GM23338 (cell line): ENCODE data around the gene BNC2. TPM values are rescaled to one million over a fixed set of nuclear protein-coding genes. Genes with fewer than 3 reads are reported as not detected.

Experiments
- ATAC-seq: fragments of 200-7000 bp; cut with Tn5 transposase; 3 replicates; pipeline ENCODE4 v1.9.1; 2020
- DNase-seq: peaks from one replicate; pipeline ENCODE4 v3.0.0-alpha.2; 2015; ENCODE audit warnings: low spot score
- H2AFZ ChIP-seq: fragments of 200-600 bp; sonication (generic); 2 replicates; pipeline ENCODE4 v1.8.0; 2016; ENCODE audit warnings: antibody characterized with exemption, mild to moderate bottlenecking, moderate library complexity
- H3F3A ChIP-seq: fragments of 200-600 bp; sonication (generic); replicated peaks from 2 replicates; pipeline ENCODE4 v1.8.0; 2017; ENCODE audit warnings: antibody characterized with exemption, mixed run types, low read depth
- H3K27ac ChIP-seq: fragments of 200-600 bp; sonication (generic); 2 replicates; pipeline ENCODE4 v1.6.1; 2016; ENCODE audit warnings: low read depth
- H3K27me3 ChIP-seq: fragments of 200-600 bp; sonication (generic); 2 replicates; pipeline ENCODE4 v1.8.0; 2016; ENCODE audit warnings: mild to moderate bottlenecking, mixed run types, moderate library complexity; ENCODE audit not compliant: insufficient read depth
- H3K36me3 ChIP-seq: fragments of 200-600 bp; sonication (generic); 2 replicates; pipeline ENCODE4 v1.8.0; 2016; ENCODE audit warnings: mild to moderate bottlenecking; ENCODE audit not compliant: insufficient read depth
- H3K4me1 ChIP-seq: fragments of 200-600 bp; sonication (generic); 2 replicates; pipeline ENCODE4 v1.8.0; 2016; ENCODE audit warnings: mild to moderate bottlenecking, moderate library complexity; ENCODE audit not compliant: insufficient read depth
- H3K4me2 ChIP-seq: fragments of 200-600 bp; sonication (generic); 2 replicates; pipeline ENCODE4 v1.7.1; 2017; ENCODE audit warnings: mixed run types
- H3K4me3 ChIP-seq: fragments of 200-600 bp; sonication (generic); 2 replicates; pipeline ENCODE4 v1.6.1; 2016; ENCODE audit warnings: mixed run types
- H3K79me2 ChIP-seq: fragments of 200-600 bp; sonication (generic); replicated peaks from 2 replicates; pipeline ENCODE4 v1.8.0; 2017; ENCODE audit warnings: mild to moderate bottlenecking; ENCODE audit not compliant: insufficient read depth
- H3K9me2 ChIP-seq: fragments of 200-600 bp; sonication (generic); 2 replicates; pipeline ENCODE4 v1.8.0; 2017; ENCODE audit not compliant: insufficient read depth
- H4K20me1 ChIP-seq: fragments of 200-600 bp; sonication (generic); replicated peaks from 2 replicates; pipeline ENCODE4 v1.8.0; 2017; ENCODE audit warnings: mild to moderate bottlenecking; ENCODE audit not compliant: insufficient read depth
- H3K27ac Mint-ChIP-seq: 2 replicates; pipeline ENCODE4 v1.8.0; 2020; ENCODE audit warnings: inconsistent platforms, mild to moderate bottlenecking, moderate library complexity, mixed read lengths
- H3K27me3 Mint-ChIP-seq: 3 replicates; pipeline ENCODE4 v1.8.0; 2022; ENCODE audit warnings: low read depth, mild to moderate bottlenecking, moderate library complexity, mixed read lengths, inconsistent platforms; ENCODE audit not compliant: insufficient read depth, poor library complexity
- H3K36me3 Mint-ChIP-seq: 3 replicates; pipeline ENCODE4 v1.8.0; 2021; ENCODE audit warnings: low read depth, mild to moderate bottlenecking, inconsistent platforms, moderate library complexity, mixed read lengths
- H3K4me1 Mint-ChIP-seq: 3 replicates; pipeline ENCODE4 v1.8.0; 2020; ENCODE audit warnings: mild to moderate bottlenecking, inconsistent platforms, mixed read lengths
- H3K4me3 Mint-ChIP-seq: 3 replicates; pipeline ENCODE4 v1.8.0; 2021; ENCODE audit warnings: moderate library complexity, mild to moderate bottlenecking, inconsistent platforms, mixed read lengths
- H3K9me3 Mint-ChIP-seq: 3 replicates; pipeline ENCODE4 v1.8.0; 2020; ENCODE audit warnings: moderate library complexity, mild to moderate bottlenecking, inconsistent platforms, mixed read lengths
- CREB1 ChIP-seq: fragments of 250-450 bp; sonication (Bioruptor Pico); IDR thresholded peaks from 2 replicates; pipeline ENCODE4 v1.5.0; 2020; ENCODE audit warnings: low read depth, mild to moderate bottlenecking, moderate library complexity
- EZH2 ChIP-seq: fragments of 200-600 bp; sonication (generic); IDR thresholded peaks from one replicate; pipeline ENCODE4 v1.8.0; 2017; ENCODE audit warnings: antibody characterized with exemption, mild to moderate bottlenecking, low read depth; ENCODE audit not compliant: unreplicated experiment
- EZH2phosphoT487 ChIP-seq: fragments of 200-600 bp; sonication (generic); IDR thresholded peaks from one replicate; pipeline ENCODE4 v1.8.1; 2018; ENCODE audit warnings: antibody characterized with exemption; ENCODE audit not compliant: unreplicated experiment
- JUNB ChIP-seq: IDR thresholded peaks from one replicate; pipeline ENCODE4 v1.6.1; 2016; ENCODE audit warnings: antibody characterized with exemption; ENCODE audit not compliant: unreplicated experiment
- NANOG ChIP-seq: IDR thresholded peaks from 2 replicates; pipeline ENCODE4 v1.6.1; 2016; ENCODE audit warnings: antibody characterized with exemption, borderline replicate concordance
- POLR2AphosphoS5 ChIP-seq: IDR thresholded peaks from 2 replicates; pipeline ENCODE4 v1.6.1; 2016; ENCODE audit warnings: antibody characterized with exemption, low read depth
- STAT1 ChIP-seq: IDR thresholded peaks from one replicate; pipeline ENCODE4 v1.6.1; 2016; ENCODE audit warnings: antibody characterized with exemption; ENCODE audit not compliant: unreplicated experiment
- ZNF114 ChIP-seq: fragments of 250-450 bp; sonication (Bioruptor Pico); IDR thresholded peaks from 2 replicates; pipeline ENCODE4 v1.5.0; 2020; ENCODE audit warnings: mild to moderate bottlenecking, moderate library complexity
- ZNF331 ChIP-seq: fragments of 250-450 bp; sonication (Bioruptor Pico); IDR thresholded peaks from 2 replicates; pipeline ENCODE4 v1.5.0; 2020; ENCODE audit warnings: low read depth, mild to moderate bottlenecking, moderate library complexity
- polyA plus RNA-seq: library from polyadenylated mRNA; unstranded; fragments of >200 nt; fragmentation: Nextera tagmentation; extraction: Ambion mirVana; gene quantifications from 2 replicates; pipeline ENCODE4 v1.2.1, GENCODE V29; 2016
- total RNA-seq: library from RNA; depleted of rRNA; stranded (reverse); fragments of >200 nt; shearing (Covaris generic); gene quantifications from 2 replicates; pipeline ENCODE4 v1.2.3, GENCODE V29; 2014
- TF ChIP-seq, protein P1 (sequence below), 2 experiments: fragments of 200-600 bp in 1 of 2; sonication (generic) in 1 of 2; conservative IDR thresholded peaks; 2 replicates each; pipeline versions ENCODE4 v1.5.1 to v1.6.1; 2016 to 2017; ENCODE audit warnings: antibody characterized with exemption in 2 of 2, low read depth in 2 of 2, mild to moderate bottlenecking in 2 of 2, moderate library complexity in 1 of 2
- TF ChIP-seq, protein P2 (sequence below): fragments of 250-450 bp; sonication (Bioruptor Pico); IDR thresholded peaks from 2 replicates; pipeline ENCODE4 v1.5.0; 2020; ENCODE audit warnings: mild to moderate bottlenecking, moderate library complexity
- TF ChIP-seq, protein P3 (sequence below): IDR thresholded peaks from one replicate; pipeline ENCODE4 v1.6.1; 2018; ENCODE audit warnings: antibody characterized with exemption; ENCODE audit not compliant: unreplicated experiment
- TF ChIP-seq, protein P4 (sequence below): IDR thresholded peaks from 2 replicates; pipeline ENCODE4 v1.6.1; 2016; ENCODE audit warnings: antibody characterized with exemption

Gene BNC2
- total and polyA plus RNA-seq, 2 experiments from 2014 or later = 12.7 to 13.2 TPM

DNA sequence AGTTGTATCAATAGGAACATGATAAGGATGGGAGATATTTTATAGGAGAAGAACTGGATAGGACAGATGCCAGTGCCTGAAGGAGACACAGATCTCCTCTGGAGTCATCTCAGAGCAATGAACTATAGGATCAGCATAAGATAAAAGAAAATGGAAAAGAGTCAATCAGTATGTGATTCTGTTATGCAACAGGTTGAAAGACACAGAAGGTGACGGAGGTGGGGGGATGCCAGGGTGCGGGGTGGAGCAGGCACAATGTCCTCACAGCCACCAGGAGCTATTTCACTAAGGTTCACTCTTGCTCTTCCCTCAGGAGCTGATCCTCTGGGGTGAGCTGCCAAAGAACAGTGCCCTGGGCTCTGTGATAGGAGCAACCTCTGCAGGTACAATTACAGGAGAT is 179.8 kb downstream of the BNC2 start:
- no peak overlapping the region for H3K4me3 Mint-ChIP-seq
- H3K36me3 ChIP-seq = no peaks in the 10 kb centered on the region
- H3K27me3 ChIP-seq = no peaks in the 10 kb centered on the region
- peaks cover 68% of the 10 kb centered on the region for H3K4me1 Mint-ChIP-seq
- no peaks in the 10 kb centered on the region for H3K9me3 Mint-ChIP-seq
- H3K4me3 ChIP-seq = no peak overlapping the region
- H3F3A ChIP-seq = no peaks in the 10 kb centered on the region
- ATAC-seq = peak; percentile 37
- H4K20me1 ChIP-seq = no peaks in the 10 kb centered on the region
- no peaks in the 10 kb centered on the region for H3K27me3 Mint-ChIP-seq
- H3K4me2 ChIP-seq = no peak overlapping the region
- H3K79me2 ChIP-seq = no peaks in the 10 kb centered on the region; the same call in none of the 2 replicates
- TF ChIP-seq ZNF114 (CRISPR knock-in tag) (no peak), EZH2phosphoT487 (no peak), CREB1 (CRISPR knock-in tag) (no peak), EZH2 (no peak), STAT1 (no peak), POLR2AphosphoS5 (no peak), NANOG (no peak), ZNF331 (CRISPR knock-in tag) (no peak), JUNB (no peak)
- TF ChIP-seq, protein P1, sequence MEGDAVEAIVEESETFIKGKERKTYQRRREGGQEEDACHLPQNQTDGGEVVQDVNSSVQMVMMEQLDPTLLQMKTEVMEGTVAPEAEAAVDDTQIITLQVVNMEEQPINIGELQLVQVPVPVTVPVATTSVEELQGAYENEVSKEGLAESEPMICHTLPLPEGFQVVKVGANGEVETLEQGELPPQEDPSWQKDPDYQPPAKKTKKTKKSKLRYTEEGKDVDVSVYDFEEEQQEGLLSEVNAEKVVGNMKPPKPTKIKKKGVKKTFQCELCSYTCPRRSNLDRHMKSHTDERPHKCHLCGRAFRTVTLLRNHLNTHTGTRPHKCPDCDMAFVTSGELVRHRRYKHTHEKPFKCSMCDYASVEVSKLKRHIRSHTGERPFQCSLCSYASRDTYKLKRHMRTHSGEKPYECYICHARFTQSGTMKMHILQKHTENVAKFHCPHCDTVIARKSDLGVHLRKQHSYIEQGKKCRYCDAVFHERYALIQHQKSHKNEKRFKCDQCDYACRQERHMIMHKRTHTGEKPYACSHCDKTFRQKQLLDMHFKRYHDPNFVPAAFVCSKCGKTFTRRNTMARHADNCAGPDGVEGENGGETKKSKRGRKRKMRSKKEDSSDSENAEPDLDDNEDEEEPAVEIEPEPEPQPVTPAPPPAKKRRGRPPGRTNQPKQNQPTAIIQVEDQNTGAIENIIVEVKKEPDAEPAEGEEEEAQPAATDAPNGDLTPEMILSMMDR (conservative IDR thresholded peaks at IDR 0.05; ENCODE audit: low read depth in 2 of 2) = no peak
- TF ChIP-seq, protein P2, sequence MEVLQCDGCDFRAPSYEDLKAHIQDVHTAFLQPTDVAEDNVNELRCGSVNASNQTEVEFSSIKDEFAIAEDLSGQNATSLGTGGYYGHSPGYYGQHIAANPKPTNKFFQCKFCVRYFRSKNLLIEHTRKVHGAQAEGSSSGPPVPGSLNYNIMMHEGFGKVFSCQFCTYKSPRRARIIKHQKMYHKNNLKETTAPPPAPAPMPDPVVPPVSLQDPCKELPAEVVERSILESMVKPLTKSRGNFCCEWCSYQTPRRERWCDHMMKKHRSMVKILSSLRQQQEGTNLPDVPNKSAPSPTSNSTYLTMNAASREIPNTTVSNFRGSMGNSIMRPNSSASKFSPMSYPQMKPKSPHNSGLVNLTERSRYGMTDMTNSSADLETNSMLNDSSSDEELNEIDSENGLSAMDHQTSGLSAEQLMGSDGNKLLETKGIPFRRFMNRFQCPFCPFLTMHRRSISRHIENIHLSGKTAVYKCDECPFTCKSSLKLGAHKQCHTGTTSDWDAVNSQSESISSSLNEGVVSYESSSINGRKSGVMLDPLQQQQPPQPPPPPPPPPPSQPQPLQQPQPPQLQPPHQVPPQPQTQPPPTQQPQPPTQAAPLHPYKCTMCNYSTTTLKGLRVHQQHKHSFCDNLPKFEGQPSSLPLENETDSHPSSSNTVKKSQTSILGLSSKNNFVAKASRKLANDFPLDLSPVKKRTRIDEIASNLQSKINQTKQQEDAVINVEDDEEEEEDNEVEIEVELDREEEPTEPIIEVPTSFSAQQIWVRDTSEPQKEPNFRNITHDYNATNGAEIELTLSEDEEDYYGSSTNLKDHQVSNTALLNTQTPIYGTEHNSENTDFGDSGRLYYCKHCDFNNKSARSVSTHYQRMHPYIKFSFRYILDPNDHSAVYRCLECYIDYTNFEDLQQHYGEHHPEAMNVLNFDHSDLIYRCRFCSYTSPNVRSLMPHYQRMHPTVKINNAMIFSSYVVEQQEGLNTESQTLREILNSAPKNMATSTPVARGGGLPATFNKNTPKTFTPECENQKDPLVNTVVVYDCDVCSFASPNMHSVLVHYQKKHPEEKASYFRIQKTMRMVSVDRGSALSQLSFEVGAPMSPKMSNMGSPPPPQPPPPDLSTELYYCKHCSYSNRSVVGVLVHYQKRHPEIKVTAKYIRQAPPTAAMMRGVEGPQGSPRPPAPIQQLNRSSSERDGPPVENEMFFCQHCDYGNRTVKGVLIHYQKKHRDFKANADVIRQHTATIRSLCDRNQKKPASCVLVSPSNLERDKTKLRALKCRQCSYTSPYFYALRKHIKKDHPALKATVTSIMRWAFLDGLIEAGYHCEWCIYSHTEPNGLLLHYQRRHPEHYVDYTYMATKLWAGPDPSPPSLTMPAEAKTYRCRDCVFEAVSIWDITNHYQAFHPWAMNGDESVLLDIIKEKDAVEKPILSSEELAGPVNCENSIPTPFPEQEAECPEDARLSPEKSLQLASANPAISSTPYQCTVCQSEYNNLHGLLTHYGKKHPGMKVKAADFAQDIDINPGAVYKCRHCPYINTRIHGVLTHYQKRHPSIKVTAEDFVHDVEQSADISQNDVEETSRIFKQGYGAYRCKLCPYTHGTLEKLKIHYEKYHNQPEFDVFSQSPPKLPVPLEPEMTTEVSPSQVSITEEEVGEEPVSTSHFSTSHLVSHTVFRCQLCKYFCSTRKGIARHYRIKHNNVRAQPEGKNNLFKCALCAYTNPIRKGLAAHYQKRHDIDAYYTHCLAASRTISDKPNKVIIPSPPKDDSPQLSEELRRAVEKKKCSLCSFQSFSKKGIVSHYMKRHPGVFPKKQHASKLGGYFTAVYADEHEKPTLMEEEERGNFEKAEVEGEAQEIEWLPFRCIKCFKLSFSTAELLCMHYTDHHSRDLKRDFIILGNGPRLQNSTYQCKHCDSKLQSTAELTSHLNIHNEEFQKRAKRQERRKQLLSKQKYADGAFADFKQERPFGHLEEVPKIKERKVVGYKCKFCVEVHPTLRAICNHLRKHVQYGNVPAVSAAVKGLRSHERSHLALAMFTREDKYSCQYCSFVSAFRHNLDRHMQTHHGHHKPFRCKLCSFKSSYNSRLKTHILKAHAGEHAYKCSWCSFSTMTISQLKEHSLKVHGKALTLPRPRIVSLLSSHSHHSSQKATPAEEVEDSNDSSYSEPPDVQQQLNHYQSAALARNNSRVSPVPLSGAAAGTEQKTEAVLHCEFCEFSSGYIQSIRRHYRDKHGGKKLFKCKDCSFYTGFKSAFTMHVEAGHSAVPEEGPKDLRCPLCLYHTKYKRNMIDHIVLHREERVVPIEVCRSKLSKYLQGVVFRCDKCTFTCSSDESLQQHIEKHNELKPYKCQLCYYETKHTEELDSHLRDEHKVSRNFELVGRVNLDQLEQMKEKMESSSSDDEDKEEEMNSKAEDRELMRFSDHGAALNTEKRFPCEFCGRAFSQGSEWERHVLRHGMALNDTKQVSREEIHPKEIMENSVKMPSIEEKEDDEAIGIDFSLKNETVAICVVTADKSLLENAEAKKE (CRISPR knock-in tag) = no peak
- TF ChIP-seq, protein P3, sequence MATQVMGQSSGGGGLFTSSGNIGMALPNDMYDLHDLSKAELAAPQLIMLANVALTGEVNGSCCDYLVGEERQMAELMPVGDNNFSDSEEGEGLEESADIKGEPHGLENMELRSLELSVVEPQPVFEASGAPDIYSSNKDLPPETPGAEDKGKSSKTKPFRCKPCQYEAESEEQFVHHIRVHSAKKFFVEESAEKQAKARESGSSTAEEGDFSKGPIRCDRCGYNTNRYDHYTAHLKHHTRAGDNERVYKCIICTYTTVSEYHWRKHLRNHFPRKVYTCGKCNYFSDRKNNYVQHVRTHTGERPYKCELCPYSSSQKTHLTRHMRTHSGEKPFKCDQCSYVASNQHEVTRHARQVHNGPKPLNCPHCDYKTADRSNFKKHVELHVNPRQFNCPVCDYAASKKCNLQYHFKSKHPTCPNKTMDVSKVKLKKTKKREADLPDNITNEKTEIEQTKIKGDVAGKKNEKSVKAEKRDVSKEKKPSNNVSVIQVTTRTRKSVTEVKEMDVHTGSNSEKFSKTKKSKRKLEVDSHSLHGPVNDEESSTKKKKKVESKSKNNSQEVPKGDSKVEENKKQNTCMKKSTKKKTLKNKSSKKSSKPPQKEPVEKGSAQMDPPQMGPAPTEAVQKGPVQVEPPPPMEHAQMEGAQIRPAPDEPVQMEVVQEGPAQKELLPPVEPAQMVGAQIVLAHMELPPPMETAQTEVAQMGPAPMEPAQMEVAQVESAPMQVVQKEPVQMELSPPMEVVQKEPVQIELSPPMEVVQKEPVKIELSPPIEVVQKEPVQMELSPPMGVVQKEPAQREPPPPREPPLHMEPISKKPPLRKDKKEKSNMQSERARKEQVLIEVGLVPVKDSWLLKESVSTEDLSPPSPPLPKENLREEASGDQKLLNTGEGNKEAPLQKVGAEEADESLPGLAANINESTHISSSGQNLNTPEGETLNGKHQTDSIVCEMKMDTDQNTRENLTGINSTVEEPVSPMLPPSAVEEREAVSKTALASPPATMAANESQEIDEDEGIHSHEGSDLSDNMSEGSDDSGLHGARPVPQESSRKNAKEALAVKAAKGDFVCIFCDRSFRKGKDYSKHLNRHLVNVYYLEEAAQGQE = no peak
- TF ChIP-seq, protein P4, sequence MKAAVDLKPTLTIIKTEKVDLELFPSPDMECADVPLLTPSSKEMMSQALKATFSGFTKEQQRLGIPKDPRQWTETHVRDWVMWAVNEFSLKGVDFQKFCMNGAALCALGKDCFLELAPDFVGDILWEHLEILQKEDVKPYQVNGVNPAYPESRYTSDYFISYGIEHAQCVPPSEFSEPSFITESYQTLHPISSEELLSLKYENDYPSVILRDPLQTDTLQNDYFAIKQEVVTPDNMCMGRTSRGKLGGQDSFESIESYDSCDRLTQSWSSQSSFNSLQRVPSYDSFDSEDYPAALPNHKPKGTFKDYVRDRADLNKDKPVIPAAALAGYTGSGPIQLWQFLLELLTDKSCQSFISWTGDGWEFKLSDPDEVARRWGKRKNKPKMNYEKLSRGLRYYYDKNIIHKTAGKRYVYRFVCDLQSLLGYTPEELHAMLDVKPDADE = no peak
- H3K27ac Mint-ChIP-seq = no peak overlapping the region
- H3K9me2 ChIP-seq = no peaks in the 10 kb centered on the region
- no peak for DNase-seq
- no peak overlapping the region for H2AFZ ChIP-seq
- H3K27ac ChIP-seq = no peak overlapping the region
- peaks cover 55% of the 10 kb centered on the region for H3K4me1 ChIP-seq
- no peaks in the 10 kb centered on the region for H3K36me3 Mint-ChIP-seq
